GM12865 (cell line): ENCODE measurements around the gene ATP5F1A.
A peak's percentile ranks its signal among the peaks of the same experiment; 100 is the strongest.
"Not testable (repeated sequence)": the region's sequence is repeated elsewhere in the genome, so short reads cannot be mapped to it uniquely, and the experiment has no call there.

Source experiments
- DNase-seq: peaks from one replicate; pipeline ENCODE4 v3.0.0; 2010; ENCODE audit warnings: low read depth
- H3K4me3 ChIP-seq: 2 replicates; pipeline ENCODE4 v1.5.1; 2011; ENCODE audit warnings: mild to moderate bottlenecking, low read depth, low read length, control low read depth
- TF ChIP-seq, protein P1 (sequence below): IDR thresholded peaks from 2 replicates; pipeline ENCODE4 v1.5.1; 2011; ENCODE audit warnings: low read length, control low read depth, low read depth, inconsistent platforms; ENCODE audit not compliant: insufficient read depth; ENCODE audit errors: missing control alignments

ATP5F1A gene

GRCh38 chr18:46097801-46098615 lies at the start of gene ATP5F1A:
Gene ATP5F1A (minus strand): TSS chr18:46098296. CDS start chr18:46098231, 65 bp downstream.
- peak; percentile 92 for DNase-seq
- H3K4me3 ChIP-seq, result peak within 1 kb of the TSS; percentile 94
- TF ChIP-seq, protein P1, sequence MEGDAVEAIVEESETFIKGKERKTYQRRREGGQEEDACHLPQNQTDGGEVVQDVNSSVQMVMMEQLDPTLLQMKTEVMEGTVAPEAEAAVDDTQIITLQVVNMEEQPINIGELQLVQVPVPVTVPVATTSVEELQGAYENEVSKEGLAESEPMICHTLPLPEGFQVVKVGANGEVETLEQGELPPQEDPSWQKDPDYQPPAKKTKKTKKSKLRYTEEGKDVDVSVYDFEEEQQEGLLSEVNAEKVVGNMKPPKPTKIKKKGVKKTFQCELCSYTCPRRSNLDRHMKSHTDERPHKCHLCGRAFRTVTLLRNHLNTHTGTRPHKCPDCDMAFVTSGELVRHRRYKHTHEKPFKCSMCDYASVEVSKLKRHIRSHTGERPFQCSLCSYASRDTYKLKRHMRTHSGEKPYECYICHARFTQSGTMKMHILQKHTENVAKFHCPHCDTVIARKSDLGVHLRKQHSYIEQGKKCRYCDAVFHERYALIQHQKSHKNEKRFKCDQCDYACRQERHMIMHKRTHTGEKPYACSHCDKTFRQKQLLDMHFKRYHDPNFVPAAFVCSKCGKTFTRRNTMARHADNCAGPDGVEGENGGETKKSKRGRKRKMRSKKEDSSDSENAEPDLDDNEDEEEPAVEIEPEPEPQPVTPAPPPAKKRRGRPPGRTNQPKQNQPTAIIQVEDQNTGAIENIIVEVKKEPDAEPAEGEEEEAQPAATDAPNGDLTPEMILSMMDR, result no peak

- H3K4me3 ChIP-seq, result no peak overlapping the region
- no peak for DNase-seq
- TF ChIP-seq, protein P1, result no peak
Measured at GRCh38 chr18:46141199-46141598, 43.1 kb upstream of the ATP5F1A start.

DNA sequence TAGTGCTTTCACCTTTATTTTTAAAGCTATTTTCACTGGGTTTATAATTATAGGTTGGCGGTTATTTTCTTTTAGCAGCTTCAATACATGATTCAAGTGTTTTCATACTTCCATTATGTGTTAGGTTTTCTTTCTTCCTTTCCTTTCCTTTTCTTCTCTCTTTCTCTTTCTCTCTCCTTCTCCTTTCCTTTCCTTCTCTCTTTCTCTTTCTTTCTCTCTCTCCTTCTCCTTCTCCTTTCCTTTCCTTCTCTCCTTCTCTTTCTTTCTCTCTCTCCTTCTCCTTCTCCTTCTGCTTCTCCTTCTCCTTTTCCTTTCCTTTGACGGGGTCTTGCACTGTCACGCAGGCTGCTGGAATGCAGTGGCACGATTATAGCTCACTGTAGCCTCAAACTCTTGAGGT lies 42.1 kb upstream of the ATP5F1A start:
- TF ChIP-seq, protein P1, result no peak

GRCh38 chr18:46134920-46135675 lies 37.0 kb upstream of the ATP5F1A start:
- H3K4me3 ChIP-seq, result no peak overlapping the region
- DNase-seq, result no peak
- TF ChIP-seq, protein P1, result no peak

More for the DNA sequence above, 42.1 kb upstream of the ATP5F1A start:
- H3K4me3 ChIP-seq, result no peak overlapping the region
- DNase-seq, result no peak

DNA sequence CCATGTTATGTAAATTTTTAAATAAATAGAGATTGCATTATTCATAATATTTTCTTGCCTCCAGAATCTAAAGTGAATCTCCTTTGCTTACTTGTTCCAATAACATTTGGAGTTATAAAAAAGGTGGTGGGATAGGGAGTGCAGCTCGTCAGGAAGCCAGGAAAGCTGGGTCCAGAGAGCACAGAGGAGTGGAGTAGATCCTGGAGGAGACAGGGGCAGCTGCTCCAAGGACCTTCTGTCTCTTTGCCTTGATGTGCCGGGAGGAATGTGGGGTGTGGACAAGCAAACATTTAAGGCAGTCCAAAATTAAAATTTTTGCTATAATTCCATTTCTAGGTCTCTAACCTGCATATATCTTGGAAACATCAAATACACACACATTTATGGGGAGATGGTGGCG lies 35.4 kb upstream of the ATP5F1A start:
- TF ChIP-seq, protein P1, result no peak
- H3K4me3 ChIP-seq, result no peak overlapping the region
- no peak for DNase-seq

GRCh38 chr18:46130549-46130948 lies 32.5 kb upstream of the ATP5F1A start:
- not testable (repeated sequence) for H3K4me3 ChIP-seq

DNA sequence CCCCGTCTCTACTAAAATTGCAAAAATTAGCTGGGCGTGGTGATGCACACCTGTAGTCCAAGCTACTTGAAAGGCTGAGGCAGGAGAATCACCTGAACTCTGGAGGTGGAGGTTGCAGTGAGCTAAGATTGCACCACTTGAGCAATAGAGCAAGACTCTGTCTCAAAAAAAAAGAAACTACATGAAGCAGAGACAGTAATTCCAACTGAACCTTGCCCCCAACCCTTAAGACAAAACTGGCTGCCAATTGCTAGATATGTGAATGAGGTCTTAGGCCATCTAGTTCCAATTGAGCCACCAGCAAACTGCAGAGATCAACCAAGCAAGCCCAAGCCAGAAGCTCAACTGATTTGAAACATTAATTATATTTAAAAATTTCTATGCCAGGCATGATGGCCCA lies 32.0 kb upstream of the ATP5F1A start:
- no peak for DNase-seq
- no peak overlapping the region for H3K4me3 ChIP-seq
- TF ChIP-seq, protein P1, result no peak

More at GRCh38 chr18:46130549-46130948, 32.5 kb upstream of the ATP5F1A start:
- not testable (repeated sequence) for DNase-seq

GRCh38 chr18:46126625-46127024 lies 28.5 kb upstream of the ATP5F1A start:
- not testable (repeated sequence) for DNase-seq, H3K4me3 ChIP-seq
